Skin epidermis (tissue), 12 donors: ENCODE measurements around the gene KEAP1.
A peak's percentile ranks its signal among the peaks of the same experiment; 100 is the strongest.
"Not testable (repeated sequence)": the region's sequence is repeated elsewhere in the genome, so short reads cannot be mapped to it uniquely, and the experiment has no call there.

Experiments used
- H3K27ac ChIP-seq, 21 experiments: fragments of 200-600 bp; sonication (generic) in 11 of 21; one replicate each; pipeline ENCODE4 v1.5.0; 2020; ENCODE audit warnings: mild to moderate bottlenecking in 3 of 21, inconsistent platforms in 2 of 21, moderate library complexity in 2 of 21
- H3K4me3 ChIP-seq, 7 experiments: fragments of 200-600 bp; sonication (generic) in 2 of 7; one replicate each; pipeline ENCODE4 v1.5.0; 2020; ENCODE audit warnings: inconsistent platforms in 2 of 7, mild to moderate bottlenecking in 2 of 7, moderate library complexity in 1 of 7

The KEAP1 gene

DNA sequence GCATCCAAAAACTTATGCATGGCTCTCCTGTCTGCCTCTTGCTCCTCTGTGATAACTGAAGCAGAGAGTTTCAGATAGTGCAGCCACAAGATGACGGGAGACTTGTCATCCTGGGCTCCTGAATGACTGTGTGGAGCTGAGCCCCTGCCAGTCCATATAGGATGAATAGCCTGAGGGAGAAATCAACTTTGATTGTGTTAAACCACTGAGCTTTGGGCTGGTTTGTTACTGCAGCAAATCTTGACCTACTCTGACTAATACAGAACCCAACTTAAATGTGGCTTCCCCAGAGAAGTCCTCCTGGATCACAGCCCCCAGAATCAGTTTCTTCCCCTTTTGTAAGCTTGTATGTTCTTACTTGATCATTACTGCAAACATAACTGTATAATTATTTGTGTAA, 29.3 kb upstream of the KEAP1 start:
- Histone ChIP-seq H3K4me3 (no peak overlapping the region), H3K27ac (no peak overlapping the region)

DNA sequence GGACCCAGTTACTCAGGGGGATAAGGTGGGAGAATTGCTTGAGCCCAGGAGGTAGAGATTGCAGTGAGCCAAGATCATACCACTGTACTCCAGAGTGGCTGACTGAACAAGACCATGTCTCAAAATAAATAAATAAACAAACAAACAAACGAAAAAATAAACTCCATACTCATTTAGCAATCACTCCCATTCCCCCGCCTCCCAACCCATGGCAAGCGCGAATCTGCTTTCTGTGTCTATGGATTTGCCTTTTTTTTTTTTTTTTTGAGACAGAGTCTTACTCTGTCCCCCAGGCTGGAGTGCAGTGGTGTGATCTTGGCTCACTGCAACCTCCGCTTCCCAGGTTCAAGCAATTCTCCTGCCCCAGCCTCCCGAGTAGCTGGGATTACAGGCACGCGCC, 23.7 kb upstream of the KEAP1 start:
- not testable (repeated sequence) for H3K4me3 ChIP-seq, H3K27ac ChIP-seq

DNA sequence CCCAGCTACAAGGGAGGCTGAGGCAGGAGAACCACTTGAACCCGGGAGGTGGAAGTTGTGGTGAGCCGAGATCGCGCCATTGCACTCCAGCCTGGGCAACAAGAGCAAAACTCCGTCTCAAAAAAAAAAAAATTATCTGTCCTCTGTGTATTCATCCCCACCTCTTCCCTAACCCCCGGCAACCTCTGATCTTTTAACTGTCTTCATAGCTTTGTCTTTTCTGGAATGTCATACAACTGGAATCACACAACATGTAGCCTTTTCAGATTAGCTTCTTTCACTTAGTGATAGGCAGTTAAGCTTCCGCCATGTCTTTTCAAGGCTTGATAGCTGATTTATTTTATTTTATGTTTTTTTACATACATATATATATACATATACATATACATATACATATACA, 22.5 kb upstream of the KEAP1 start:
- H3K27ac ChIP-seq, result no peak overlapping the region

DNA sequence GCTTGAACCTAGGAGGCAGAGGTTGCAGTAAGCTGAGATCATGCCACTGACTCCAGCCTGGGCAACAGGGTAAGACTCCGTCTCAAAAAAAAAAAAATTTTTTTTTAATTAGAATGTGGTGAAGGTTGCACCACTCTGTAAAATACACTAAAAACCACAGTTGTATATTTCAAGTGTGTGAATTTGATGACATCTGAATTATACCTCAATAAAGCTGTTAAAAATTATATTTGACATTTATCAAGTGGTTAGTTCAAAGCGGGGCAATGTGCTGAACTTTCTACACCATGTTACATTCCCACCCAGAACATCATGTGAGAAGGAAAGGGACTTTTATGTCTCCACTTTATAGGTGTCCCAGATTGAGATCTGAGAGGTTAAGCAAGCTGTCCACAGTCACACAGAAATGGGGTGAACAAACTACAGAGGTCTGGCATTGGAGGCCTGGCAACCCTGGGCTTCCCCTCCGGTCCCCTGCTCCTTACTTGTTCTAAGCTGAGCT, 20.0 kb upstream of the KEAP1 start:
- no peak overlapping the region for H3K4me3 ChIP-seq
- peak overlapping the region in 2 of 21 experiments; percentile 5 to 55 for H3K27ac ChIP-seq

More for the DNA sequence above, 22.5 kb upstream of the KEAP1 start:
- H3K4me3 ChIP-seq, result no peak overlapping the region

DNA sequence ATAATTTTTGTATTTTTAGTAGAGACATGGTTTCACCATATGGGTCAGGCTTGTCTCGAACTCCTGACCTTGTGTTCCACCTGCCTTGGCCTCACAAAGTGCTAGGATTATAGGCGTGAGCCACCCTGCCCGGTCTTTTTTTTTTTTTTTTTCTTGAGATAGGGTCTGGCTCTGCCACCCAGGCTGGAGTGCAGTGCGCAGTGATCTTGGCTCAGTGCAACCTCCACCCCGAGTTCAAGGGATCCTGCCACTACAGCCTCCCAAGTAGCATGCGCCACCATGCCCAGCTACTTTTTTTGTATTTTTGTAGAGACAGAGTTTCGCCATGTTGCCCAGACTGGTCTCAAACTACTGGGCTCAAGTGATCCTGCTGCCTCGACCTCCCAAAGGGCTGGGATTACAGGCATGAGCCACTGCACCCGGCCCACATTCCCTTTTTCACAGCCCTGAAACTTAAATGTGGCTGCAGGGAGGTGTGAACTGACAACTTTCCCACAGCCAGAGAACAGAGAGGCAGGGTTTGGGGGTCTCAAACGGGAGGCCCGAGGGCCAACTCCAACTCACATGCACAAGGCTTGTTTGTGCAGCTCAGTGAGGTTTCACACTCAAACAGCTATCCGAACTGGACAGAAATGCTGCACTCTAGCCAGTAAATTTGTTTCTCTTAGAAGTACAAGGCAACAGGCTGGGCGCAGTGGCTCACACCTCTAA, 18.5 kb upstream of the KEAP1 start:
- Histone ChIP-seq H3K27ac (peak overlapping the region in 14 of 21 experiments; percentile 7 to 74 (median 51)), H3K4me3 (no peak overlapping the region)

DNA sequence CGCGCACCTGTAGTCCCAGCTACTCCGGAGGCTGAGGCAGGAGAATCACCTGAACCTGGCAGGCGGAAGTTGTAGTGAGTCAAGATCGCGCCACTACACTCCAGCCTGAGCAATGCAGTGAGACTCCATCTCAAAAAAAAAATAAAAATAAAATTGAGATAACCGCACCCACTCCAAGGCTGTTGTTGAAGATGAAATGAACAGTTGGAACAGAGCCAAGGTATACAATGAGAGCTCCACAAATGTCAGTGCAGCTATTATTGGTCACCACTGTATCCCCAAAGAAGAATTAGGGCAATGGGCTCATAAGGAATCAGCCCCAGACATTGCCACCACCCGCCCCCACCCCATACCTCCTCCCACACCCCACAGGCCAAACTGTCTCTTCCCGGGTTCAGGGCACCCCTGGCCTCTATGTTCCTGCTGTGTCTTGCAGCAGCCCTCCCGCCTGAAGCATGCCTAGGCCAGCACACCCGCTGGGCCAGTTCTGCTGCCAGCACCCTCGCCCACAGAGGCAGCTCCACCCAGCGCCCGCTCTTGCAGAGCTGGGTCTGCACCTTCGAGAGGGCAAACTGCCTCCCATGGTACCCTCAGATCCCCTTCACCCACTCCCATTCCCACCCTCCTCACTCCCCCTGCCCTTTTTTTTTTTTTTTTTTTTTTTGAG, 17.6 kb upstream of the KEAP1 start:
- no peak overlapping the region for H3K4me3 ChIP-seq
- peak overlapping the region in 13 of 21 experiments; percentile 2 to 82 (median 60) for H3K27ac ChIP-seq

DNA sequence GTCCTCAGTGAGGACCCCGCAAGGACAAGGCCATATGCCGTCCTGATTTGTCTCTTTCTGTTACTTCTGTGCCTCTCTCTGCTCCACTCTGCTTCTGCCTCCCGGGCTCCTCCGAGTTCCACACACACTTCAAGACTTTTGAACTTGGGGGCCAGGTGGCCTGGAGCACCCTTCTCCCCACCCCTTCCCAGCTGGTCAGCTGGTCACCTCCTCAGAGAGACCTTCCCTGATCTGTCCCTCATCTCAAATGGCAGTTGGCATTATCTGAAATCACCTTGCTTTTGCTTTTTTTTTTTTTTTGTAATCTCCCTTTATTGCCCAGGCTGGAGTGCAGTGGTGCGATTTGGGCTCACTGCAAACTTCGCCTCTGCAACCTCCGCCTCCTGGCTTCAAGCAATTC, 16.3 kb upstream of the KEAP1 start:
- no peak overlapping the region for H3K4me3 ChIP-seq
- peak overlapping the region in 10 of 21 experiments; percentile 12 to 91 (median 81) for H3K27ac ChIP-seq

DNA sequence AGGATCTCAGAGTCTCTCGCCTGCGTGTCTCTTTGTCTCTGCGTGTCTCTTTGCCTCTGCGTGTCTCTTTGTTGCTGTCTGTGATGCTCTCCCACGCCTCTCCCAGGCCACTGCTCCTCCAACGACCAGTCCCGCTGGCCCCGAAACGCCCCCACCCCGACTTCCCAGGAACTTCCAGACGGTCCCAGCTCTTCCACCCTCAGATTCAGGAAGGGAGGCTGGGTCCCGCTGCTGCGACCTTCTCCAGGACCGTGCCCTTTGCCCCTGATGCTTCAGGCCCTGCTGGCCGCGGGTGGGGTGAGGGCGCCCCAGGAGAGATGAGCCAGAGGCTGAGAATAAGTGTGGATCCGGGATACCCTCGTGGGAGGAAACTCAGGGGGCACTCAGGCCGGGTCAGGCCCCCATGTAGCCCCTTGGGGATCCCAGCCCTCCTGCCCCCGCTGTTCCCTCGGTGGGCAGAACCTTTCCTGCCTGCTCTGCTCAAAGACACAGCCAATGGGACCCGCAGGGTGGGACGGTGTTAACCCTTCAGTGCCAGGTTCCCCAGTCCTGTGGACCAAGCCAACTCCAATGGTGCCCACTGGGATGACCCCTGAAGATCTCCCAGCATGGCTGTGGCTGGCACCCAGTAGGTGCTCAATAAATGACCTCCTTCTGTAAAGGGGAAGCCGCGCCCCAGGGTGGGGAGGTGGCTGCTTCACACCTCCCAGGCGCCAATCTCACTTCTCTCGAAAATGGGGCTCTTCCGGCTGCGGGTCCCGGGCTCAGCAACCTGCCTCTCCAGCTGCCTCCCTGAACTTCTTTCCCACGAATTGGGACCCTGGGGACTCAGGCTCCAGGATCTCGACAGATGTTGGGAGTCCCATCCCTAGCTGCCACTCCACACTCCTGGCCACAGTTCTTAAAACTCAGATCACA, 15.5 kb upstream of the KEAP1 start:
- Histone ChIP-seq H3K27ac (peak overlapping the region in 17 of 21 experiments; percentile 11 to 91 (median 80)), H3K4me3 (peak overlapping the region in 1 of 7 experiments; percentile 44)

DNA sequence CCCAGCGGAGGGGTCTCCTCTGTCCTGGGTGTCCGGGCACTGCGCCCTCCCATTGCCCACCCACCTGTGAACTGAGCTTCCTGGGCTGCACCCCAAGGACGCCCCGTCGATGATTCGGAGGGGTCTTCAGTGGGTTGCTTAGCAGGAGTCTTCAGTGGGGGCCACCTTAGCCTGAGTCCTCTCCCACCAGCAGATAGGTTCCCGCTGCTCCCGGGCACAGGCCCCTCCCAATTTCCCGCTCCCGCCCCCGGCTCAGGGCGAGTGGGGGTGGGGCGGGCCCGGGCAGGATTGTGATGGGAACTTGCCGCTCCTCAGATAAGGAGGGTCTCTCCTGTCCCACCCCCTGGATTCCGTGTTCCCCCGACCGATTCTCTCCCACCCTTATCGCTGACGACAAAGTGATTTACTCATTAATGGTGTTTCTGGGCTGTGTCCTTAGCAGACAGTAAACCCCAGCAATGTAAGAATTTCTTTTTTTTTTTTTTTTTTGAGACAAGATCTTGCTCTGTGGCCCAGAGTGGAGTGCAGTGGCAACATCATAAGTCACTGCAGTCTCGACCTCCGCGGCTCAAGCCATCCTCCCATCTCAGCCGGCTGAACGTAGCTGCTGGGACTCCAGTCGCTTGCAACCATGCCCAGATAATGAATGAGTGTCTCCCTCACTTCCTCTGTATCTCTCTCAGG, 14.7 kb upstream of the KEAP1 start:
- peak overlapping the region; percentile 27 to 91 (median 76) for H3K27ac ChIP-seq
- peak overlapping the region; percentile 42 to 64 (median 53) for H3K4me3 ChIP-seq

DNA sequence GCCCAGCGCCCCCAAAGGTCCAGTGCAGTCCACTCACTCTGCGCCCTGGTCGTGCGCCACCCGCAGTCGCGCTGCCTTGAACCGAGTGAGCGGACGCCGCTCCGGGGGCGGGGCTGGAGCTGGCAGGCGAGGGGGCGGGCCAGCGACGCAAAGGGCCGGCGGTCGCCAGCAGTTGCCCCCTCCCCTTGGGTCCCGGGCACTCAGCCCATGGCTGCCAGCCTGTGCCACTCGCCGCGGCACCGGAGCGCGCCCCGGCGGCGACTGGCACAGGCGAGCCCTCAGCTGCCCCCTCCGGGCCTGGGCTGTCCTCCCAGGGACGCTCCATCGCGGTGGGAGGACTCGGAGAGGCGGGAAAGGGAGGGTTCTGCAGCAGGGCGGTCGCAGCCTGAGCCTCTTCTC, 14.2 kb upstream of the KEAP1 start, which contains the start of gene S1PR5:
S1PR5 (minus strand) TSS at position 87 of the 399 bp plus-strand sequence. CDS start 2,436 bp downstream, outside the sequence.
- Histone ChIP-seq H3K4me3 (peak within 1 kb of the TSS; percentile 42 to 64 (median 53)), H3K27ac (peak within 1 kb of the TSS; percentile 40 to 91 (median 76))

DNA sequence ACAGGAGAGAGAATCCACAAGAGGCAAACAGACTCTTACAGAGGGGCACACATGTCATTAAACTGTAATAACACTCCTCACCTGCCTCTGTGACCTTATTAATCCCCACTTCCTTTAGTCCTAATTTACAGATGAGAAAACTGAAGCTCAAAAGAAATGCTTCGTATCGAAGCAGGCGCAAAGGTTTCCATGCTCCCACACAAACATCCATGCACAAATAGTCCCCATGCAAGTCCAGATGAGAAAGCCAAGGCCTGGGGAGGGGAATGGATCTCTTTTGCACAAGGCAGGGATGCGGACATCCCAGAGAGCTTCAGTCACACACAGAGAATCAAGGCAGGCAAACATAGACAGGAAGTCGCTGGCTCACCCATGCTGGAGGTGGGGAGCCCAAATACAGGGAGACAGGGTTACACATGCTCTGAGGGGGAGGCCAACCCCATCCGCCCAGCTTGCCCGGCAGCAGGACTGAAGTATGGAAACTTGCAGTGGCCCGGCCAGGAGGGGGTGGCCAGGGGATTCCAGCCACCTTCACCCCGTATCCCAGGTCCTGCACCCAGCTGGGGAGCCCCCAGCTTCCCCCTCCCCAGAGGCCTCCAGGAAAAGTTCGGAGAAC, 13.6 kb upstream of the KEAP1 start:
- peak overlapping the region; percentile 19 to 91 (median 76) for H3K27ac ChIP-seq

DNA sequence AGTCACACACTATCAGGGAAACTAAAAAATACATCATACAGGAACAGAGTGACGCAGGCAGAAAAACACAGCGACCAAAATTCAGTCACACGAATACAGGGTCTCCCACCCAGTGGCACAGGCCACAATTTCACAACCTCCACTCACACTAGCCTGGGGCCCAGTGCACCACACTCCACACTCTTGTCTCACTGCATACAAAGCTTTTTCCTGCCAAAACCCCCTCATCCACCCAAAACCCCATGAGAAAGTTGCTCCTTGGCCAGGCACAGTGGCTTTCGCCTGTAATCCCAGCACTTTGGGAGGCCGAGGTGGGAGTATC, 12.9 kb upstream of the KEAP1 start:
- Histone ChIP-seq H3K27ac (peak overlapping the region in 13 of 21 experiments; percentile 40 to 91 (median 81)), H3K4me3 (peak overlapping the region; percentile 17 to 64 (median 45))

More for the DNA sequence above, 13.6 kb upstream of the KEAP1 start:
- H3K4me3 ChIP-seq, result peak overlapping the region; percentile 42 to 64 (median 53)

DNA sequence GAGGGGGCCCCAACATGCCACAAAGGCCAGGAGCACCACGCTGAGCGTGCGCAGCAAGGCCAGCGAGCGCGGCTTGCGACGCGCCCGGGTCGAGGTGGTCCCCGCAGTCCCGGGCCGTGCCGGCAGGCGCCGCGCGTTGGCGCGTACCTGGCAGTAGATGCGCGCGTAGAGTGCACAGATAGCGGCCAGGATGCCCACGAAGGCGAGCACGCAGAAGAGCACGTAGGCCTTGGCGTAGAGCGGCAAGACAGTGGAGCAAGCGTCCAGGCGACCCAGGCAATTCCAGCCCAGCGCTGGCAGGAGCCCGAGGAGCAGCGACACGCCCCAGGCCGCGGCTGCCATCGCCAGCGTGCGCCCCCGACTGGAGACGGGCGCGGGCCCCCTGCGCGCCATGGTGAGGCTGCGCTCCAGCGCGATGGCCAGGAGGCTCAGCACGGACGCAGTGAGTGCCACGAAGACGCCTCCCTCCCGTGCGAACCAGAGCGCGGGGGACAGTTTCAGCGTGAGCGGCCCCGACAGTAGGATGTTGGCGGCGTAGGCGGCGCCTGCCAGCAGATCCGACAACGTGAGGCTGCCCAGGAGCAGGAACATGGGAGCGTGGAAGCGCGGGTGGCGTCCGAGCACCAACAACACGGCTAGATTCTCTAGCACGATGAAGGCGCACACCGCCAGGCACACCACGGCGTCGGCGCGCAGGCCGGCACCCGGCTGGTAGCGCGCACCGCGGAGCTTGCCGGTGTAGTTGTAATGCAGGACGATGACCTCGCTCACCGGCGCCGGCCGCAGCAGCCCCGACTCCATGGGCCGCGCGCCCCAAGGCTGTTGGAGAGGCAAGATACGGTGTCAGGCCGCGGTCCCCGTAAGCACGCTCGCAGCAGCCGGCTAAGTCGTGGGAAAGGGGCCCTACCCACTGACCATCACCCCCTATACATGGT, 11.3 kb upstream of the KEAP1 start:
- H3K27ac ChIP-seq, result no peak overlapping the region
- H3K4me3 ChIP-seq, result peak overlapping the region in 2 of 7 experiments; percentile 5 to 60

DNA sequence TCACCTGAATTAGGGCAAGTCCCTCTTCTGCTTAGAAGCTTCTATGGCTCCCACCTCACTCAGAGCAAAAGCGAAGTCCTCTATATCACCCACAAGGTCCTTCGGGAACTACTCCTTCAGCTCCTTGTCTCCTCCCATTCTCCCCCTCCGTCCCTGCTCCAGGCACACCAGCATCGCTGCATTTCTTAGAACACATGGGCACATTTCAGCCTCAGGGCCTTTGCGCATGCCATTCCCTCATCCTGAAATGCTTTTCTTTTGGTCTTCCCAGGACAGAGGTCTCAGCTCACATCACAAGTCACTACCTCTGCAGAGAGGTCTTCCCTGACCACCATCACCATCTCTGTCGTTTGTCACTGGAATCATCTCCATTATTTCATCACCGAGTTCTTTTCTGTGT, 10.1 kb upstream of the KEAP1 start:
- Histone ChIP-seq H3K4me3 (no peak overlapping the region), H3K27ac (no peak overlapping the region)

DNA sequence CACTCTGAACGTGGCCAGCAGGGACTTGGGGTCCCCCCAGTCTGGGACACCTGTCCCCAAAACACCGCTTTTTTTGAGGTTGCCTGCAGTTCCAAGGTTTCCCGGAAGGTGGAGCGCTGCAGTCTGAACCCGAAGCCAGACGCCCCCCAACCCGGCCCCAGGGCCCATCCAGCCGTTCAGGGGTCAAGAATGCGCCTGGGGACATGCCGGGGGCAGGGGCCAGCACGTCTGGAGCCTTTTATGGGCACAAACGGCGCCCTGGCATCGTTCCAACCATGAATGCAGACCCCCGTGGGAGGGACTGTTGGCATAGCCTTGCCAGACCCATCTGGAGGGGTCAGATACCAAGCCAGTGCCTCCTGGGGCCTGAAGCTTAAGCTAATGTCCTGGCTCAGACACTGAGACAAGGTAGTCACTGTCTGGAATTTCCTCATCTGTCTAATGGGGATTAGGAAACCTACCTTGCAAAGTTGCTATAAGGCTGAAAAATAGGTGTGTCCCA, 7.2 kb upstream of the KEAP1 start:
- H3K4me3 ChIP-seq, result no peak overlapping the region
- peak overlapping the region in 8 of 21 experiments; percentile 16 to 70 (median 48) for H3K27ac ChIP-seq

DNA sequence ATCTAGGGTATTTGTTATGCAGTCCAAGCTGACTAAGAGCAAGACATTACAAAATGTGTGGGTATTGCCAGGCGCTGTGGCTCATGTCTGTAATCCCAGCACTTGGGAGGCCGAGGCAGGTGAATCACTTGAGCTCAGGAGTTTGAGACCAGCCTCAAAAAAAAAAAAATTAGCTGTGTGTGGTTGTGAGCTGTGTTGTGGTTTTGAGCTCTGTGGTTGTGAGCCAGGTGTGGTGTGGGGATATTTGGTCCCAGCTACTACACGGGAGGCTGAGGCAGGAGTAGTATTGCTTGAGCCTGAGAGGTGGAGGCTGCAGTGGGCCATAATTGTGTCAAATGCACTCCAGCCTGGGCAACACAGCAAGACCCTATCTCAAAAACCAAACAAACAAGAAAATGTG, 5.6 kb upstream of the KEAP1 start:
- Histone ChIP-seq H3K27ac (no peak overlapping the region), H3K4me3 (no peak overlapping the region)

DNA sequence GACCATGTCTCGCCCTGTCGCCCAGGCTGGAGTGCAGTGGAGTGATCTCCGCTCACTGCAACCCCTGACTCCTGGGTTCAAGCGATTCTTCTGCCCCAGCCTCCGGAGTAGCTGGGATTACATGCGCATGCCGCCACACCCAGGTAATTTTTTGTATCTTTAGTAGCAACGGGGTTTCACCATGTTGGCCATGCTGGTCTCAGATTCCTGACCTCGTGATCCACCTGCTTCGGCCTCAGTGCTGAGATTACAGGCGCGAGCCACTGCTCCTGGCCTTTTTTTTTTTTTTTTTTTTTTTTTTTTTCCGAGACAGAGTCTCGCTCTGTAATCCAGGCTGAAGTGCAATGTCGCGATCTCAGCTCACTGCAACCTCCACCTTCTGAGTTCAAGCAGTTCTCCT, 4.9 kb upstream of the KEAP1 start:
- Histone ChIP-seq H3K27ac (no peak overlapping the region), H3K4me3 (no peak overlapping the region)
